ENCODE data around the gene MAPKAPK3. TPM values are rescaled to one million over a fixed set of nuclear protein-coding genes. Genes with fewer than 3 reads are reported as not detected.

The MAPKAPK3 gene
- polyA plus RNA-seq, 1 donor from 2014 or later, result 23.7 TPM

DNA sequence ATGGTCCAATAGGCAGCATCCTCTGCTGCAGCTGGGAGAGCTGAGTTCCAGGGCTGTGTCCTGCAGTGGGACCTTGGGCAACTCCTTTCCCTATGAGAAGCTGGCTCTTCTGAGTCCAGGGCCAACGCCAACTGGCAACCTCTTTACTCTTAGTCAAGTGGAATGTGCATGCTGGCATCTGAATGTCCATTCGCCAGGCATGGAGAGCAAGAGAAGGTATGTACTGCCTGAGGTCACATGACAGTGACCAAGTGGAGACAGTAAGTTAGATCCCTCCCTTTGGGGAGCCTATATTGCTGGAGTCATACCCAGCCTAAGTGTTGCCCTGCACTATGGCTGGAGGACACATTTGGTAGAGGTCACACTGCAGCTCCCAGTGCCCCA lies 35.5 kb upstream of the MAPKAPK3 start:
- H3K4me1 Mint-ChIP-seq, result peaks cover 0 to 4% (median 2%) of the 10 kb centered on the region in 3 donors
- H3K4me3 Mint-ChIP-seq, result no peak overlapping the region
- H3K27ac Mint-ChIP-seq, result no peak overlapping the region
- no peaks in the 10 kb centered on the region for H3K27me3 Mint-ChIP-seq
- H3K9me3 Mint-ChIP-seq, result no peaks in the 10 kb centered on the region
- H3K36me3 Mint-ChIP-seq, result no peaks in the 10 kb centered on the region

- no peaks in the 10 kb centered on the region for H3K9me3 Mint-ChIP-seq
- no peaks in the 10 kb centered on the region for H3K36me3 Mint-ChIP-seq
- H3K4me1 Mint-ChIP-seq, result peaks cover 0 to 4% (median 2%) of the 10 kb centered on the region in 3 donors
- H3K27ac Mint-ChIP-seq, result no peak overlapping the region
- no peak overlapping the region for H3K4me3 Mint-ChIP-seq
- H3K27me3 Mint-ChIP-seq, result no peaks in the 10 kb centered on the region
These were observed 34.9 kb upstream of the MAPKAPK3 start for GRCh38 chr3:50582083-50582482.

DNA sequence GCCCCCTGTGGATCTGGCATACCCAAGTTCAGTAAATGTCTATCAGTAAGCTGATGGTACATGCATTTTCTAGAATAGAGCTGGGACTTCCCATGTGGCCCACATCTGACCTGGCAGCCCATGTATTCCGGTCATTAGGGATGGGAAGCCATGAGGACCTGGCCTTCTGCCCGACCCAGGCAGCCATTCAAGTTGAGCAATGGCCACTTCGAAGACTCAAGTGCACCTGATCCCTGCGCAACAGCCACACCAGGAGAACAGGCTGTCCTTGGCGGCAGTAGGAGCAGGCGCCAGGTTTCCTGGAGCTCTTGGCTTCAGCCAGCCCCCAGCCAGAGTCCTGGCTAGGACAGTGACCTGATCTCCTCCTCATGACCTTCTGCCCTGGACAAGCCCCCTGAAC lies 33.1 kb upstream of the MAPKAPK3 start:
- Mint-ChIP-seq H3K4me3 (peak overlapping the region in 1 of 4 donors; percentile 3), H3K4me1 (peaks cover 5 to 9% (median 9%) of the 10 kb centered on the region in 3 donors), H3K27ac (peak overlapping the region in 1 of 3 donors; percentile 88)

GRCh38 chr3:50584391-50584790 lies 32.6 kb upstream of the MAPKAPK3 start:
- H3K27me3 Mint-ChIP-seq, result no peaks in the 10 kb centered on the region
- H3K4me1 Mint-ChIP-seq, result peaks cover 7 to 9% (median 9%) of the 10 kb centered on the region in 3 donors
- peak overlapping the region in 2 of 3 donors; percentile 42 to 88 for H3K27ac Mint-ChIP-seq
- peak overlapping the region in 1 of 4 donors; percentile 32 for H3K4me3 Mint-ChIP-seq
- no peaks in the 10 kb centered on the region for H3K36me3 Mint-ChIP-seq
- H3K9me3 Mint-ChIP-seq, result no peaks in the 10 kb centered on the region

More for the DNA sequence above, 33.1 kb upstream of the MAPKAPK3 start:
- Mint-ChIP-seq H3K9me3 (no peaks in the 10 kb centered on the region), H3K36me3 (no peaks in the 10 kb centered on the region), H3K27me3 (no peaks in the 10 kb centered on the region)

- Mint-ChIP-seq H3K27ac (peak overlapping the region in 2 of 3 donors; percentile 16 to 43), H3K36me3 (no peaks in the 10 kb centered on the region), H3K9me3 (no peaks in the 10 kb centered on the region), H3K4me1 (peaks cover 15 to 16% (median 16%) of the 10 kb centered on the region in 3 donors), H3K27me3 (no peaks in the 10 kb centered on the region), H3K4me3 (no peak overlapping the region)
These were observed 30.8 kb upstream of the MAPKAPK3 start for GRCh38 chr3:50585919-50586762.

- Mint-ChIP-seq H3K4me1 (peaks cover 17% of the 10 kb centered on the region in 3 donors), H3K27ac (peak overlapping the region in 1 of 3 donors; percentile 23), H3K36me3 (no peaks in the 10 kb centered on the region), H3K4me3 (no peak overlapping the region), H3K9me3 (no peaks in the 10 kb centered on the region), H3K27me3 (no peaks in the 10 kb centered on the region)
These were observed 30.2 kb upstream of the MAPKAPK3 start for GRCh38 chr3:50586763-50587070.

DNA sequence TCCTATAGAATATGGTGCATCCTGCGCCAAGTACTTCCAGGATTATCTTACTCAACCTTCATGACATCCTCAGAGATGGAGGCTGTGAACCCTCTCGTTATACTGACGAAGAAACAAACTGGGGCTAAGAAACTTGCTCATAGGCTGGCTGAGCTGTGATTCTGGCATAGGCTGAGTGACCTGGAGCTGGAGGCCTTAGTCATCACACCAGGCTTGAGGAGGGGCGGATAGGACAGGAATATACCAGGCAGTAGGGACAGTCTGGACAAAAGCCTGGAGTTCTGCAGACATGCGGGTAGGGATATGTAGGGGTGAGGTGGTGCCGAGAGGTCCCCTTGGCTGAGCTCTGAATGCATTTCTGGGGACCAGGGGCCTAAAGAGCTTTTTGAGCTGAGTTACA lies 29.6 kb upstream of the MAPKAPK3 start:
- H3K27ac Mint-ChIP-seq, result peak overlapping the region in 1 of 3 donors; percentile 16
- peaks cover 17 to 18% (median 17%) of the 10 kb centered on the region in 3 donors for H3K4me1 Mint-ChIP-seq
- H3K9me3 Mint-ChIP-seq, result no peaks in the 10 kb centered on the region
- no peaks in the 10 kb centered on the region for H3K27me3 Mint-ChIP-seq
- no peaks in the 10 kb centered on the region for H3K36me3 Mint-ChIP-seq
- H3K4me3 Mint-ChIP-seq, result peak overlapping the region in 1 of 4 donors; percentile 22

- no peaks in the 10 kb centered on the region for H3K27me3 Mint-ChIP-seq
- H3K4me1 Mint-ChIP-seq, result peaks cover 17 to 20% (median 19%) of the 10 kb centered on the region in 3 donors
- H3K4me3 Mint-ChIP-seq, result peak overlapping the region; percentile 17 to 66 (median 52)
These were observed 28.9 kb upstream of the MAPKAPK3 start for GRCh38 chr3:50587806-50588758.

DNA sequence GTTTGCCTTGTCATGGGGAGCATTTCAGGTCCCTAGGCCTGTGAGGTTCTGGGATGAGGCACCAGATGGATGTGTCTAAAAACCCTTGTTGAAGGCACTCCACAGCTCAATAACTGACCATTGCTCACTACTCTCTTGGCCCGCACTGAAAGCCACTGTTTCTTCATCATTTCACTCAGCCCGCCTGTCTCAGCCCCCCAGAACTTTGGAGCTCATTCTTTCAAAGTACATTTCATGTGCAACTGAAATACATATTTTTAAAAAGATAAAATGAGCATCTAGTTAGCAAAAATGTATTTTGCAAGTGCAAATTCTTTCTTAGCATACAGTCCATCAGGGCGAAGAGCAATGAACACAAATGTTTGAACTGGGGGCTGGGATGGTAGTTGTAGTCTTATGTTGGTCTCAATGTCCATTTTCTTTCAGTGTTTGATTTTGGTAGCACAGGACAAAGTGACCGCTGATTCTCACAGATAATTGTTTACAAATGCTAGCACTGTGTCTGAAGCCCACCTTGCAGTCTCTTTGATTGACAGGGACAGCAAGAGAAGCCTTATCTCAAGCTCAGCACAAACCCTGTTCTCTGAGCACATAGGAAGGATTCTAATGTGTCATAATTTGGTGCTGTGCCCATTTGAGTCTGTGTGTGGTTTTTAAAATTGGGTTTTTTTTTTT lies 28.1 kb upstream of the MAPKAPK3 start:
- Mint-ChIP-seq H3K27ac (peak overlapping the region in 2 of 3 donors; percentile 60 to 86), H3K9me3 (no peaks in the 10 kb centered on the region), H3K36me3 (no peaks in the 10 kb centered on the region), H3K4me1 (peaks cover 16 to 20% (median 17%) of the 10 kb centered on the region in 3 donors), H3K4me3 (peak overlapping the region in 3 of 4 donors; percentile 17 to 60 (median 37)), H3K27me3 (no peaks in the 10 kb centered on the region)

More at GRCh38 chr3:50587806-50588758, 28.9 kb upstream of the MAPKAPK3 start:
- Mint-ChIP-seq H3K9me3 (no peaks in the 10 kb centered on the region), H3K36me3 (no peaks in the 10 kb centered on the region), H3K27ac (peak overlapping the region; percentile 40 to 86 (median 60))

DNA sequence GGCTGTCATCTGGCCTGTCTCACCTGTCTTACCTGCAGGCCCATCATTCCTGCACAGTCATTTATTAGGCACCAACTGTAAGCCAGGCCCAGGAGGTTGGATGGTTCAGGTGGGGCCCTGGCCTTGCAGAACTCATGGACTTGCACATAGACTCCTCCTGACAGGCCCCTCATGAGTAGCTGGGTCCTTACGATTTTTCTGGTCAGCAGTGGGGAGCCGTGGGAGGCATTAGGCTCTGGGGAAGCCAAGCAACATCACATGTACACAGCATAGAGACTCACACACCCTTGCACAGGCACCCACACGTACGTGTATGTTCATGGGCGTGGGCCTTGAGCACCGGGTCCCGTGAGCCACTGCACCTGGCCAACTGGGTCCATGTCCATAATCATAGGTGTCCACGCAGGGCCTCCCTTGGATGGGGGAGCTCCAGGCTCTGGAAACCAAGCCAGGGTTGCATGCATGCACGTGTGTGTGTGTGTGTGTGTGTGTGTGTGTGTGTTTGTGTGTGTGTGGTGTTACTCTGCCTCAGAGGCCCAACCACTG lies 25.7 kb upstream of the MAPKAPK3 start:
- peaks cover 13 to 20% (median 16%) of the 10 kb centered on the region in 3 donors for H3K4me1 Mint-ChIP-seq

DNA sequence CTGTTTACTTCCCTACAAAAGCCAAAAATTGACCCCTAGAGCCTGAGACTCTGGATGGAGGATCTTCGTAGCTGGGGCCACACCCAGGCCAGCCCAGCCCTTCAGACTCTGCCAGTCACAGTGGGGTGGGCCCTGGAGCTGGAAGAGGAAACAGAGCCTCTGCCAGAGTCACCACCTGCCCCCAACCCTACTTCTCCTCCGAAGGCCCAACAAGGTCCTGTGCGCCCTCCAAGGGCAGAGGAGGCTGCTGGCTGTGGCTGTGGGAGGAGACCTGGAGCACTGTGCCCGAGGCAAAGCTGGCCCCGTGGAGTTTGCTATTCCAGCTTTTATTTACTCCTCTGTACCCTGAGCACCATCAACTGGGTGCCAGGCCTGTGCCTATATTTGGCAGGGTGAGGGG lies 24.4 kb upstream of the MAPKAPK3 start:
- H3K27ac Mint-ChIP-seq, result peak overlapping the region in 1 of 3 donors; percentile 93
- no peaks in the 10 kb centered on the region for H3K9me3 Mint-ChIP-seq
- no peaks in the 10 kb centered on the region for H3K27me3 Mint-ChIP-seq
- H3K36me3 Mint-ChIP-seq, result no peaks in the 10 kb centered on the region
- H3K4me3 Mint-ChIP-seq, result peak overlapping the region in 1 of 4 donors; percentile 58
- H3K4me1 Mint-ChIP-seq, result peaks cover 13 to 18% (median 16%) of the 10 kb centered on the region in 3 donors

More for the DNA sequence above, 25.7 kb upstream of the MAPKAPK3 start:
- Mint-ChIP-seq H3K27ac (peak overlapping the region in 2 of 3 donors; percentile 41 to 76), H3K36me3 (no peaks in the 10 kb centered on the region), H3K4me3 (peak overlapping the region in 3 of 4 donors; percentile 83 to 92 (median 88)), H3K9me3 (no peaks in the 10 kb centered on the region), H3K27me3 (no peaks in the 10 kb centered on the region)

DNA sequence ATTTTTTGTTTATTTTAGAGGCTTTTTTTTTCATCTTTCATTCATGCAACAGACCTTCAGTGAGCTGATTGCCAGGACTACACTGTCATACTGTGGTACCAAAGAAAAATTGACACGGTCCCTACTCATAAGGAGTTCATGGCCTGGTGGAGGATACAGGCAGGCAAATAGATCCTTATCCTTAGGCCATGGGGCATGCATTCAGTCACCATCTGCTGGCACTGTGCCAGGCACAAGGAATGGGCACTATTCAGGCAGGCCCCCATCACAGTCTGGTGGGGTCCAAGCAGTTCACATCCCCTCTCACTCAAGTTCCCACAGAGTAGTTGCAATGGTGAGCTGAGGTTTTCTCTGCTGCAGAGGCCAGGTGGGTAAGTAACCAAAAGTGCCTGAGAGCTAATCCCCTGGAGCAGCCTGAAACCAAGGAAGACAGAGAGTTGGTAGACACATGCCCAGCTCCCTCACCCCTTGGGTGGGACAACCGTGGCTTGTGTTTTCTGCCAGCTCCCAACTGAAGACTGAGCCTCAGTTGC lies 22.6 kb upstream of the MAPKAPK3 start:
- no peaks in the 10 kb centered on the region for H3K27me3 Mint-ChIP-seq
- peaks cover 8 to 11% (median 11%) of the 10 kb centered on the region in 3 donors for H3K4me1 Mint-ChIP-seq
- no peak overlapping the region for H3K4me3 Mint-ChIP-seq
- no peak overlapping the region for H3K27ac Mint-ChIP-seq
- H3K36me3 Mint-ChIP-seq, result no peaks in the 10 kb centered on the region
- H3K9me3 Mint-ChIP-seq, result no peaks in the 10 kb centered on the region

DNA sequence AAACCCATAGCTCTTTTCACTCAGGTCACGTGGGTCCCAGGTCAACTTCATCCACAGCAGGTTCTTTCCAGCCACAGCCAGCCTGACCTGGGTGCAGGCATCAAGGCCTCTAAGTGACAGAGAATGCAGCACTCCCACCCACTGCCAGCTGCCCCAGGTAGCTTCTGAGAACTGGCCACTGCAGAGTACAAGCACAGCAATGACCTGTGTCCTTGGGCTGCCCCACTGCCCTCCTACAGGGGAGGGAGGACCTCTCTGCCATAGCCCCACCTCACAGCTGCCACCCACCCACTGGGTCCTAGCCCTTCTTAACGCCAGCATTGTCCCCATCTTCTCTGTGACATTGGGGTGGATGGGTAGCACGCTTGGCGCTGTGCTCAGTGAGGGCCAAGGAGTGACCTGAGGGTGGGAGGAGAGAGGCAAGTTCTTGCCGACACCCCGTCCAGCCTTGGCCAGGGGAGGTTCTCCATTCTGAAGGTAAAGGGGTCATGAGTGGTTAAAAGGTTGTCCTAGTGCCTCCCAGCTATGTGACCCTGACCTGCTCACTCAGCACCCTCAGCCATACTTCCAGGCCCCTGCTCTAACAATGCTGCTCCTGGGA lies 17.7 kb upstream of the MAPKAPK3 start:
- H3K9me3 Mint-ChIP-seq, result no peaks in the 10 kb centered on the region
- H3K27ac Mint-ChIP-seq, result peak overlapping the region in 1 of 3 donors; percentile 67
- H3K4me3 Mint-ChIP-seq, result no peak overlapping the region
- peaks cover 2% of the 10 kb centered on the region for H3K36me3 Mint-ChIP-seq
- H3K4me1 Mint-ChIP-seq, result peaks cover 0 to 11% (median 11%) of the 10 kb centered on the region in 3 donors
- H3K27me3 Mint-ChIP-seq, result no peaks in the 10 kb centered on the region

All from IgD-negative memory B cell (primary cell).